Measurements from ENCODE around the gene KCNK10.
A peak's percentile ranks its signal among the peaks of the same experiment; 100 is the strongest.

KCNK10 gene

DNA sequence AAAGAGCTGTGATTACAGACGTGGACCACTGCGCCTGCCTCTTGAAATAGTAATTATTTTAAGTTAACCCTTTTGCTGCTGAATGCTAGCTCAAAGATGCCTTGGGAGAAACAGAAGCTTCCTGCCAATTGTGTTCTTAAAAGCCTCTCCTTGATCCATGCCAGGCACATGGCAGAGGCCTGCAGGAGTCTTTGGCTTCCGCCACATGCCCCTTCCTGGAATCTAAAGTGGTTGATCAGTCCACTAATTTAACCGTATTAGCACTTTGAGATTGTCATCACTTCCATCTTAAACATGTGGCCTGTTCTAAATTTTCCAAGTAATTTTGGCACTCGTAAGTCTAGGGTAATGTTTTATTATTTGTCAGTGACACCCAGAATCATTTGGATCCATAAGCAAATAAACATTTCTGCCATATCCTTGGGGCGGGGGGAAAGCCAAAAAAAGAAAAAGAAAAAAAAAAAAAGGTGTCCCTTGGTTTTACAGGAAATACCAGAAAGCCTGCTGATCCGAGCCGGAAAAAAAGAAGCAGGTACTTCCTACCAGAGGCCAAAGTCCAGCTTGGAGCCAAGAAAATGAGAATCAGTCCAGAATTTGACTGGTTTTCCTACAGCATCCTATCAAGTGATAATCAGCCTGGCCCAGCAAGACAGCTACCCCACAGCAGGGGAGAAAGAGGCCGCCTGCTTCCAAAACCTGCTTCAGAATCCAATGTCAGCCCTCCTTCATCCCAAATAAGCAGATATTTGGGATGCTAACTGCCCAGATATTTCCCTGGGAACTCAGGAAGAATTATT lies 104.8 kb downstream of the KCNK10 start:
- Histone ChIP-seq H3K4me2 (no peak overlapping the region), H3K27ac (no peak overlapping the region), H3K4me1 (no peaks in the 10 kb centered on the region), H3K36me3 (0 out of 2 replicates have a peak, but pooled peaks cover 2% of the 10 kb centered on the region), H4K20me1 (no peaks in the 10 kb centered on the region), H3K27me3 (no peaks in the 10 kb centered on the region), H3K4me3 (no peak overlapping the region), H3K9ac (no peak overlapping the region), H3K9me3 (peaks cover 31% of the 10 kb centered on the region)
- no peak for TF ChIP-seq Cebpa-rat (IDR thresholded peaks at IDR 0.05)

DNA sequence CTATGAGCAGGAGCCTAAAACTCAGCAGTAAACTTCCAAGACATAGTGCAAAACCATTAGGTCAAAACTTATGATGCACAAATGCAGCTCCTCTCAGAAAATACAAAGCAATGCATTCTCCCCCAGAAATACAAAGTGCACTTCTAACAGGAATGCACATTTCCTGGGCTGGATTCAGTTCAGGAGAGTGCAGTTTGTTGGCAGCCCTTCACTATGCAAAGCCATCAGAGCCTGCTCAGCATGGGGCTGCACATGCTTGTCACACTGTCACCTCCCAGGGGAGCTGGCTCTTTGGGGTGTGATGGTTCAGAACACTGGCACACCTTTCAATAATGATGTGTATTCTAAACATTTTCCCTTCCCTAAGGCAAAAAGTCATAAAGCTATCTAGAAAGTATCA lies 110.4 kb downstream of the KCNK10 start:
- H3K4me2 ChIP-seq: peak overlapping the region; percentile 34
- no peaks in the 10 kb centered on the region for H3K9me3 ChIP-seq
- H3K27ac ChIP-seq: no peak overlapping the region
- no peaks in the 10 kb centered on the region for H3K36me3 ChIP-seq
- H3K9ac ChIP-seq: no peak overlapping the region
- no peaks in the 10 kb centered on the region for H4K20me1 ChIP-seq
- H3K4me3 ChIP-seq: no peak overlapping the region
- peaks cover 55% of the 10 kb centered on the region for H3K4me1 ChIP-seq
- no peak for TF ChIP-seq Cebpa-rat (IDR thresholded peaks at IDR 0.05)
- no peaks in the 10 kb centered on the region for H3K27me3 ChIP-seq

DNA sequence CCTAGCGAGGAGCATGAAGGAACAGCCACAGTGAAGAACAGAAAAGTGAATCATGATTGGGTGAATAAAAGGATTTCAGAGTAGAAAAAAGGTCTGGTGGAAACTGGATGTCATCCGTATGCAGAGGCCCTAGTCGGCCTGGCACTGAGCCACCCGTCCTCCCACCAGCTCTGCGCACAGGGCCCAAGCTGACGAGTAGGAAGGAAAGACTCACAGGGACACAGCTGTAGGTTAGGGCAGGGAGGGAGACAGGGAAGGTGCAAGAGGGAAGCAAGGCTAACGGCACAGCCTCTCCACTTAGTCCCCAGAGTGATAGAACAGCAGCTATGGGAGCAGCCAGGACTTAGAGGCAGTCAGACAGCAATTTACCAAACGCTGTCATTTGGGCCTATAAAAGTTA lies 112.6 kb downstream of the KCNK10 start:
- H3K4me3 ChIP-seq: no peak overlapping the region
- no peaks in the 10 kb centered on the region for H3K27me3 ChIP-seq
- H3K27ac ChIP-seq: peak overlapping the region; percentile 87
- no peak for TF ChIP-seq Cebpa-rat (IDR thresholded peaks at IDR 0.05)
- no peaks in the 10 kb centered on the region; the same call in 1 of the 2 replicates for H3K9me3 ChIP-seq
- no peaks in the 10 kb centered on the region for H4K20me1 ChIP-seq
- peaks cover 71% of the 10 kb centered on the region for H3K4me1 ChIP-seq
- H3K4me2 ChIP-seq: peak overlapping the region; percentile 96
- peak overlapping the region; percentile 77; the same call in 1 of the 2 replicates for H3K9ac ChIP-seq
- no peaks in the 10 kb centered on the region for H3K36me3 ChIP-seq

DNA sequence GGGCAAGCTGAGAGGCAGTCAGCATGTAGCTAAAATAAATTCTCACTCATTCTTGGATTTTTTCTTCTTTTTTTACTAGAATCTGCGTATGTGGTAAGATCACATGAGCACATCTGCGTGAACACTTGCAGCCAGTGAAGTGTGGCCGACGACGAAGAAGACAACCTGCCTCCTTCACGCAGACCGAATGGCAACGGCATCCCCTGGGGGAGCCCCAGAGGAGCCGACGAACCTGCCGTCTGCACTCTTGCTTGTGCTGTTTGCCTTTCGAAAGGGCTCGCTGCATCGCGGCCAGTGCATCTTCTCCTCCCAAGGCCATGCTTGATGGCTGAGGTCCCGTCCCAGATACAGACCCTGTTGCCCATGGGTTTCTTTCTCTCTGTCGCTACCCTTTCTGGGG lies 113.8 kb downstream of the KCNK10 start:
- Histone ChIP-seq H3K9ac (peak overlapping the region; percentile 77), H3K4me2 (peak overlapping the region; percentile 96)
- no peak for TF ChIP-seq Cebpa-rat (IDR thresholded peaks at IDR 0.05)

DNA sequence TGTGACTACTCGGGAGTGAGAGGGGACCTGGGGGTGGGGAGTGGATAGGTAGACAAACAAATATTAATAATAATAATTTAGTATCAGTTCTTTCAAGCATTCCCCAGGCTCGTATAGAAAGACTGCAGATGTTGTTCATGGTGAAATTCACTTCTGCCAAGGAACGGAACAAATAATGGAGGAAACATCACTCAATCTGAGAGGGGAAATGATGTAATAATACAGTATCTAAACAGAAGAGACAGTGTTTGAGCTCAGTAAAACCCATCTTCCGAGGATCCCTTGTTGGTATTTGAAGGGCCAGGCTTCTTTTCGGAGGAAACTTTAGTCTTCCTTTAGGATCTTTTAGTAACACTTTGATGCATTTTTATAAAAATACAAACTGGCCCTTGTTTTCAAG lies 114.2 kb downstream of the KCNK10 start:
- Histone ChIP-seq H3K9me3 (no peaks in the 10 kb centered on the region; the same call in 1 of the 2 replicates), H3K4me2 (peak overlapping the region; percentile 96), H3K9ac (peak overlapping the region; percentile 77), H3K27ac (peak overlapping the region; percentile 87), H3K36me3 (no peaks in the 10 kb centered on the region), H3K4me3 (peak overlapping the region; percentile 52), H3K4me1 (peaks cover 71% of the 10 kb centered on the region), H3K27me3 (no peaks in the 10 kb centered on the region), H4K20me1 (no peaks in the 10 kb centered on the region)
- no peak; the same call in 1 of the 2 replicates for TF ChIP-seq Cebpa-rat (IDR thresholded peaks at IDR 0.05)

More for the DNA sequence above, 113.8 kb downstream of the KCNK10 start:
- no peaks in the 10 kb centered on the region for H3K27me3 ChIP-seq
- peak overlapping the region; percentile 87 for H3K27ac ChIP-seq
- no peaks in the 10 kb centered on the region; the same call in 1 of the 2 replicates for H3K9me3 ChIP-seq
- H3K4me3 ChIP-seq: peak overlapping the region; percentile 52
- H4K20me1 ChIP-seq: no peaks in the 10 kb centered on the region
- H3K4me1 ChIP-seq: peaks cover 71% of the 10 kb centered on the region
- H3K36me3 ChIP-seq: no peaks in the 10 kb centered on the region

DNA sequence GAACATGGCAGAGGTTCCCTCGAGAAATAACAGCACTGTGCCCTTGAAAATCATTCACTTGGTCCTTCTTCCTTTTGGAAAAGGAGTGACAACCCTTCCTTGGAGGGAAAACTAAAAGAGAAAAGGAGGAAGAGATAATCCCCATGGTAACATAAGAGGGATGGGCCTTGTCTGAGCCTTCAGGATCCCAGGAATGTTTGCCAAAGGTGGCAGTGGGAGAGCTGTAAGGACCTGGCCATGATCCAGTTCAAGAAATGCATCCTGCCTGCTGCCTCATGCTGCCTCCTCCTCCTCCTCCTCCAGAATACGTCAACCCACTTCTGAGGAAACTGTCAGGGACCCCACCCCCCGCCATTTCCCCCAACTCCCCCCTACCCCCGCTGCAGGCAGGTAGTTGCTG lies 118.8 kb downstream of the KCNK10 start:
- no peak for TF ChIP-seq Cebpa-rat (IDR thresholded peaks at IDR 0.05)
- Histone ChIP-seq H3K4me1 (peaks cover 31% of the 10 kb centered on the region), H3K9ac (no peak overlapping the region), H3K4me3 (no peak overlapping the region), H4K20me1 (no peaks in the 10 kb centered on the region), H3K4me2 (no peak overlapping the region), H3K36me3 (no peaks in the 10 kb centered on the region), H3K27ac (no peak overlapping the region), H3K27me3 (no peaks in the 10 kb centered on the region), H3K9me3 (no peaks in the 10 kb centered on the region; the same call in 1 of the 2 replicates)

DNA sequence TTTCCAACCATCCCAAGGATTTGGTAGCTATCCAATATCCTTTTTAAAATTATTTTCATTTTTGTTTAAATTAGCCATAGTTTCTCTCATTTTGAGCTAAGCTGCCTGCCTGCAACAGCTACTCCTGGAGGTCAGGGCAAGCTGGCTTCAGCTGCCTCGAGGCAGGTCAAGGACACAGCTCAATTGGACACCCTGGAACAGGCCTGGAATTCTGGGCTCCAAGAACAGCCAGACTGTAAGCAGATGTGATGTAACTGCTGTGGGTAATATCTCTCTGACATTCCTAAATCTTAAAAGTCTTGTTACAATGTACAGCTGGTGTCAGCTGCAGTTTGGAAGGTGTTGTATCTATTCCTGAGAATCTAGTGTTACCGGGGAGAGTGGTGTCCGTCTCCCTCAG lies 119.8 kb downstream of the KCNK10 start:
- no peak for TF ChIP-seq Cebpa-rat (IDR thresholded peaks at IDR 0.05)
- Histone ChIP-seq H3K4me2 (no peak overlapping the region), H3K4me1 (peaks cover 24% of the 10 kb centered on the region), H3K27me3 (no peaks in the 10 kb centered on the region), H3K27ac (no peak overlapping the region), H3K36me3 (no peaks in the 10 kb centered on the region), H3K9ac (no peak overlapping the region), H4K20me1 (no peaks in the 10 kb centered on the region), H3K9me3 (no peaks in the 10 kb centered on the region; the same call in 1 of the 2 replicates), H3K4me3 (no peak overlapping the region)

DNA sequence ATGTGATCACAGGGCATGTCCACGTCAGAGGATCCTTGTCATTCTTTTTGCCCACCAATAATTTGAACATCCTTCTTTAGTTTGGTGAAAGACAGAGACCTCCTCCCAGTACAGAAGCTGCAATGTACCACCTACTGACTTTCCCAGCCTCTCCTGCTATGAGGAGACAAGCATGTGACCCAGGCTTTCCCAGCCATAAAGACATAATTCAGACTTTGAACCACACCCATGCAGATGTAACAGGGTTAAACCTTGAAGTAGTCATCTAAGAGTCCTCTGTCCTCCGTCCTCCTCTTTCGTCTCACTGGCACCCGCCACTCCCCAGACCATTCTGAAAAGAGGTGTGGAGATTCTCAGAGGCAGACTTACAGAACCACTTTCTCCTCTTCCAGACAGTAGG lies 120.8 kb downstream of the KCNK10 start:
- H3K27me3 ChIP-seq: no peaks in the 10 kb centered on the region
- no peaks in the 10 kb centered on the region for H3K36me3 ChIP-seq
- H3K4me1 ChIP-seq: peaks cover 16% of the 10 kb centered on the region
- H4K20me1 ChIP-seq: no peaks in the 10 kb centered on the region
- H3K4me3 ChIP-seq: no peak overlapping the region
- no peak overlapping the region for H3K4me2 ChIP-seq
- no peak for TF ChIP-seq Cebpa-rat (IDR thresholded peaks at IDR 0.05)
- H3K27ac ChIP-seq: no peak overlapping the region
- H3K9ac ChIP-seq: no peak overlapping the region
- no peaks in the 10 kb centered on the region; the same call in 1 of the 2 replicates for H3K9me3 ChIP-seq

DNA sequence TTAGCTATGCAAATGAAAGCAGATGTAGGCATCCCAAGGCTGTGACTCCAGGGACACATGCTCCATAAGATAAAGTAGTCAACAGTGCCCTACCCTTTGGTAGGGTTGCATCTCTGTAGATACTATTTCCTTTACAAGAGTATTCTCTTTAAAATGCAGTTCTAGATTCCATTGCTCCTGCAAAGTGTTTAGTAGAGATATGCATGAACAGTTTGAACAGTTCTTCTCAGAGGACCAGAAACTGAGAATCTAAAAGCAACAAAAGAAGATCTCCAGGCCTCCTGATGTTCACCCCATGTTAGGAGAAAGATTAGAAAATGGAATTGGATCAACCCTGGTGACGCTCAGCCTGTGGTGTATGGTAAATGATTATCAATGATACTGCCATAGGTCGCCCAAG lies 121.2 kb downstream of the KCNK10 start:
- Histone ChIP-seq H3K4me2 (no peak overlapping the region), H3K9ac (no peak overlapping the region), H3K4me1 (peaks cover 11% of the 10 kb centered on the region), H3K36me3 (no peaks in the 10 kb centered on the region), H3K4me3 (no peak overlapping the region), H3K9me3 (no peaks in the 10 kb centered on the region; the same call in 1 of the 2 replicates), H3K27ac (no peak overlapping the region), H4K20me1 (no peaks in the 10 kb centered on the region), H3K27me3 (no peaks in the 10 kb centered on the region)
- TF ChIP-seq Cebpa-rat (IDR thresholded peaks at IDR 0.05): no peak

DNA sequence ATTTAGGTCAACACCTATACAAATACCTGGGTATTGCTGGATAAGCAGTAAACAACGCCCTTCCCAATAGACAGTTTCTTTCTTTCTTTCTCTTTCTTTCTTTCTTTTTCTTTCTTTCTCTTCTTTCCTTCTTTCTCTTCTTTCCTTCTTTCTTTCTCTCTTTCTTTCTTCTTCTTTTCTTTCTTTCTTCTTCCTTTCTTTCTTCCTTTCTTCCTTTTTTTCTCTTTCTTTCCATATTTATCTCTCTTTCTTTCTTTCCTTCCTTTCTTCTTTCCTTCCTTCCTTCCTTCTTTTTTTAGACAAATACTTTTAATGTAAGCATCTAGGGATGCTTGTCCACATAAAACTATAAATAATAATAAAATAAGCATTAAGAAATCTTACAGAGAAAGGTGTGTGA lies 123.2 kb downstream of the KCNK10 start:
- Histone ChIP-seq H3K4me1 (peaks cover 4% of the 10 kb centered on the region), H3K36me3 (no peaks in the 10 kb centered on the region), H3K27me3 (no peaks in the 10 kb centered on the region), H4K20me1 (no peaks in the 10 kb centered on the region), H3K9me3 (no peaks in the 10 kb centered on the region), H3K27ac (no peak overlapping the region), H3K4me3 (no peak overlapping the region), H3K9ac (no peak overlapping the region), H3K4me2 (no peak overlapping the region)
- TF ChIP-seq Cebpa-rat (IDR thresholded peaks at IDR 0.05): no peak
